Measurements from ENCODE around the gene NPAS3.

GRCh38 chr14:33777681-33778080 lies 839.0 kb downstream of the NPAS3 start:
- TF ChIP-seq POLR2AphosphoS5 (IDR thresholded peaks at IDR 0.05; ENCODE audit: low read depth, low read length) (no peak), POLR2A (IDR thresholded peaks at IDR 0.05; ENCODE audit: low read depth, low read length) (no peak), TAF1 (IDR thresholded peaks at IDR 0.05; ENCODE audit: low read depth, low read length) (no peak)
